Left forelimb (tissue), 1 donor: ENCODE results near the gene ZNF438.
"Not testable (repeated sequence)": the region's sequence is repeated elsewhere in the genome, so short reads cannot be mapped to it uniquely, and the experiment has no call there.

ENCODE experiments used
- DNase-seq: peaks from one replicate; pipeline ENCODE4 v3.0.0-alpha.2; 2018; ENCODE audit warnings: low spot score

ZNF438 gene, protein sequence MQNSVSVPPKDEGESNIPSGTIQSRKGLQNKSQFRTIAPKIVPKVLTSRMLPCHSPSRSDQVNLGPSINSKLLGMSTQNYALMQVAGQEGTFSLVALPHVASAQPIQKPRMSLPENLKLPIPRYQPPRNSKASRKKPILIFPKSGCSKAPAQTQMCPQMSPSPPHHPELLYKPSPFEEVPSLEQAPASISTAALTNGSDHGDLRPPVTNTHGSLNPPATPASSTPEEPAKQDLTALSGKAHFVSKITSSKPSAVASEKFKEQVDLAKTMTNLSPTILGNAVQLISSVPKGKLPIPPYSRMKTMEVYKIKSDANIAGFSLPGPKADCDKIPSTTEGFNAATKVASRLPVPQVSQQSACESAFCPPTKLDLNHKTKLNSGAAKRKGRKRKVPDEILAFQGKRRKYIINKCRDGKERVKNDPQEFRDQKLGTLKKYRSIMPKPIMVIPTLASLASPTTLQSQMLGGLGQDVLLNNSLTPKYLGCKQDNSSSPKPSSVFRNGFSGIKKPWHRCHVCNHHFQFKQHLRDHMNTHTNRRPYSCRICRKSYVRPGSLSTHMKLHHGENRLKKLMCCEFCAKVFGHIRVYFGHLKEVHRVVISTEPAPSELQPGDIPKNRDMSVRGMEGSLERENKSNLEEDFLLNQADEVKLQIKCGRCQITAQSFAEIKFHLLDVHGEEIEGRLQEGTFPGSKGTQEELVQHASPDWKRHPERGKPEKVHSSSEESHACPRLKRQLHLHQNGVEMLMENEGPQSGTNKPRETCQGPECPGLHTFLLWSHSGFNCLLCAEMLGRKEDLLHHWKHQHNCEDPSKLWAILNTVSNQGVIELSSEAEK

GRCh38 chr10:31031558-31032257 is at the start of gene ZNF438:
Gene ZNF438 (minus strand): TSS chr10:31031865. CDS start chr10:30877034, 154,831 bp downstream.
- peak; percentile 99 for DNase-seq

- DNase-seq = no peak
These were observed 44.9 kb upstream of the ZNF438 start for GRCh38 chr10:31076610-31076988.

DNA sequence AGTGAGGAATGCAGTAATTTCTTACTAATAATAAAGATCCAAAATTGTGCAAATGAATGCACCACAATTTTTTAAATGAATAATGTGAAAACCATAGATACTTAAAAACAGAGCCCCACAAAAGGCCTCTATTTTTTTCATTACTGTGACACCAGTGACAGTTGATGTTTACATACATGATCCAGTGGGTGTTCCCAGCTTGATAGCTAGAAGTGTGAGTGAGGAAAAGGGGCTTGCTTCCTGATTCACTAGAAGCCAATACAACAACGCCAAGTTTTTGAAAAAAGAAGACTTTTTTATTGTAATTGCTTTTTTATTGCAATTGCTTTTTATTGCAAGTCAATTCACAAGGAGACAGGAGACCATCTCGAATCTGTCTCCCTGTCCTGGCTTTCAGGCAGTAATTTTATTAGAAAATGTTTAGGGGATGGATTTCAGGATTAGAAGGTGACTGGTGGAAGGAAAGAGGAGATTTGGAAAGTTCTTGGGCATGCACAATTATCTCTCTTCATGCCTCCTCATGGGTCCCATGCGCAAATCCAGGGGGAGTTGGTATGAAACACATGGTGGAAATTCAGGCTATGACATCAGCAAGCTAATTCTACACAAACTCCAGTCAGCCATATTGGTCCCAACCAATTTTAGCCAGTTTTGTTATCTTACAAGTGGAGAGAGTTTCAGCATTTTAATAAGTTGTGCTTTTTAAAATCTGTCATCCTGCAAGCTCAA is 44.4 kb upstream of the ZNF438 start:
- no peak for DNase-seq

DNA sequence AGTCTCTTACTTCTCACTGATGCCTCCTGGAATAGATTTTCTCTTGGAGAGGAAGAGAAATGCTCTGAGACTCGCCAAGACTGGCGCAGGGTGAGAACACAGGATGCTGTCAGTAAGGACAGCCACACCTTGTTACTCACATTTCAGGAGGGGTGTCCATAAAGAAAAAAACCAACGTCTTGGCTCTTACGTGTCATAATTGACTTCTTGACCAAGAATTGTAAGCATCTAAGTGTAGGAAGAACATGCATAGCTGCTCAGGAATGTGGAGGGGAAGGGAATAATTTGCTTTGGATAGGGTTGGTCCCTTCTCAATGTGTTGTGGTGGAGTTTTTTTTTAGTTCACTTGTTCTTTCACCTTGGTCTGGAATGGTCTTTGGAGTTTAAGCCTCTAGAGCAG is 43.8 kb upstream of the ZNF438 start:
- no peak for DNase-seq

- no peak for DNase-seq
These were observed 43.0 kb upstream of the ZNF438 start for GRCh38 chr10:31074722-31075086.

- no peak for DNase-seq
These were observed 42.5 kb upstream of the ZNF438 start for GRCh38 chr10:31073996-31074721.

GRCh38 chr10:31073211-31073610 is 41.5 kb upstream of the ZNF438 start:
- no peak for DNase-seq

DNA sequence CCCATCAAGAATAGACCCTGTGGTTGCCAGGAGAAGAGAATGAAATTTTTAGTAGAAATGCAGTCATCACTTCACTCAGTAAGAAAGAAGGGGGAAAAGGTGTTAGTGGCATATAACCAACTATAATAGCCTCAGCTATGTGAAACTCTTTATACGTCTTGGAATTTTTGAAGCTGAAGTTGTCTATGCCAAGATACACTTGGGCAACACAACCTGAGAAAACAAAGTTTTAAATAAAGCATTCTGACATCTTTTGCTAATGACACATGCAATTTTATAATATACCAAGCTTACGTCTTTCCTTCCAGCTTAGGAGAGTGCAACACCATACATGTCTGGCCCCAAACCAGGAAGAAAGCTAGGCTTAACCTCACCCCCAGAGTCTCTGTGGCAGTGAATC is 40.8 kb upstream of the ZNF438 start:
- no peak for DNase-seq

GRCh38 chr10:31071232-31072005 is 39.8 kb upstream of the ZNF438 start:
- no peak for DNase-seq

- DNase-seq = no peak
These were observed 39.0 kb upstream of the ZNF438 start for GRCh38 chr10:31070691-31071090.

DNA sequence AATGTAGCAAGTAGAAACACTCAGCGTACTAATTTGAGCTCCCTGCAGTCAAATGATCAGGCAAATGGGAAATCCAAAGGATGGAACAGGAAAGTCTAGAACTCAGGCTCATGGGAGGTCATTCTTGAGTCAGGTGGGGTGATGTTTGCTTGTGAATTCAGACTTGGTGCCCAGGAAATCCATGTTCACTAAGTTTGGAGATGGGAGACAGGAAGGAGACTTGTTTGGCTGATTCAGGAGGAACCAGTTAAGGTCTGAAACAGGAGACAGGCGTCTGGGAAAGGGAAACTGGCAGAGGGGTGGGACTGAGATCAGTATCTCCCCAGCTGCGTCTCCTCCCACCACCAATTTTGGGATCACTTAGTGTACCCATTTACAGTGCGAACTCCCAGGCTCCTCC is 38.4 kb upstream of the ZNF438 start:
- DNase-seq = no peak

GRCh38 chr10:31069411-31069810 is 37.7 kb upstream of the ZNF438 start:
- no peak for DNase-seq

DNA sequence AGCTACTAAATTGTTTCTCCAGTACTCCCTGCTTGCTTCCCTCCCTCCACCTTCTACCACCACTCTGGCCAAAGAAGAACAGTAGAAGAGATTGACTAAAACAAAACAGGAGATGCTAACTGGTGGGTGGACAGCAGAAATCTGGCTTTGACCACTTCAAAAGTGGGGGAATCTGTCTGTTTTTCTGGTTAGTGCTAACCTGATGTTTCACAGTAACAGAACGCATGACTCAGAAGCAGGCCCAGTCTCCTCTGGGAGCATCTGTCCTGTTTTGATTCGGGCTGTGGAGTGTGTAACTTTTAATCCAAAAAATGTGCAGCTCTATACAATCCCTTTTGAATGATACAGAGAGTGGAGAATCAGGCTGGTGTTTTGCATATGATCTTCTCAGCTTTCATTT is 32.7 kb upstream of the ZNF438 start:
- DNase-seq = no peak

DNA sequence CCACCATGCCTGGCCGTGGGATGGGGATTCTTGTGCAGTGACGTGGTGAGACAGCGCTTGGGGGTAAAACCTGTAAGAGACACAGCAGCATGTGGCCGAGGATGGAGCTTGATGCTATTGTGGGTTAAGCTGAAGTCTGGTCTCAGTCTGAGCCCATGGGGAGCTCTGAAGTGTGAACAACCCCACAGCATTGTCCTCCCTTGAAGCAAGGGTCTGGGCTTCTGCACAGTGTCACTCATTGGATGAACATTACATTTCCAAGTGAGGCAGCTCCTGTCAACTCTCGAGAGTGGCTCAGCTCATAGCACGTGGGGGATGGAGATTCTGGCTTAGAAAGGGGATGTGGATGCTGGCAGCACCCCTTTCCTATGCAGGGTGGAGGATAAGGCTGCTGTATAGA is 32.2 kb upstream of the ZNF438 start:
- DNase-seq = no peak

GRCh38 chr10:31062856-31063255 is 31.2 kb upstream of the ZNF438 start:
- DNase-seq = no peak

- DNase-seq = no peak
These were observed 30.3 kb upstream of the ZNF438 start for GRCh38 chr10:31061941-31062340.

DNA sequence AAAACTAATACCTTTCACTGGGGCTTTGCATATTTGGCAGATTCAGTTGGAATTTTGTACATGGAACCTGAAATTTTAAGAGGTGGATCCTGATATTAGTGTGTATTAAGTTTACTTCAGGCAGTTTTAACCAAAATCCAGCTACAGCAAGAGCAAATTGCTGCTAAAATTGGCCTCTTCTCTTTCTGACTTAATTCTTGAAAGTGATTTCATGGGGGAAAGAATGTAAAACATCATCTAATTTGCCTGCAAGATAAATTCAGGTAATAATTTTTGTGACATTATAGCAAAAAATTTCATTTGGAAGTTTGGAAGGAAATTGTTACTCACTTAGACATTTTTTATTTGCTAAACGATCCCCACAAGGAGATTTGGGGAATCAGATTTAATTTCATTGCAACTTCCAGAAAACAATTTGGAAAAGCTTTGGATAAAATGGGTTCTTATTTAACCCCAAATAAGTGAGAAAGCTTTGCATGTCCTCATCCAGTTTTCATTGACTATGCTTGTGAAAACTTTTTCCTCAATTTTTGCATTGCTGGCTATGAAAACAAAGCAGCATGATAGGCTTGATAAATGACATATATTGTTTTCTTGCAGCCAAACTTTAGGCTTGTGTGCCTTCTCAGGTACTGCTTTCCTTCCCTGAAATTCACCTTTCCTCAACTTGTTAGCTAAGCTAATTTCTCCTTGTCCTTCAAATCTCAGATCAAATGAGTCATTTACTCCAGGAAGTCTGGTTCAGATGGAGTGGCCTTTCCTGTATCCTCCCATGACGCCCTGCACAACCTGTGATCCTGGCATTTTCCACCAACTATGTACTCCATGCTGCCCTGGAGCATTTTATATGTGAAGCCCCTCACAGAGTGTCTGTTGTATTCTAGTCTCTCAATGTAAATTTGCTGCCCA is 27.4 kb upstream of the ZNF438 start:
- DNase-seq = no peak

GRCh38 chr10:31056678-31057077 is 25.0 kb upstream of the ZNF438 start:
- DNase-seq = not testable (repeated sequence)

- DNase-seq = no peak
These were observed 24.0 kb upstream of the ZNF438 start for GRCh38 chr10:31055573-31056251.
